Colon (tissue), 2 donors: ENCODE results near the gene NDUFB6.
"Not testable (repeated sequence)": the region's sequence is repeated elsewhere in the genome, so short reads cannot be mapped to it uniquely, and the experiment has no call there.

Experiments
- FAIRE-seq: peaks from 2 replicates; lab custom pipeline; 2012; peaks lifted over from hg19 to GRCh38; lab: Jason Lieb, UNC
- donor health status: control.
- donor health status: control.

Gene NDUFB6

GRCh38 chr9:32524558-32524891 is 48.4 kb downstream of the NDUFB6 start:
- not testable (repeated sequence) for FAIRE-seq

- no peak for FAIRE-seq
These were observed 49.0 kb downstream of the NDUFB6 start for GRCh38 chr9:32523910-32524309.

GRCh38 chr9:32518276-32518675 is 54.7 kb downstream of the NDUFB6 start:
- FAIRE-seq = no peak

GRCh38 chr9:32516241-32516640 is 56.7 kb downstream of the NDUFB6 start:
- FAIRE-seq = no peak

- no peak for FAIRE-seq
These were observed 64.2 kb downstream of the NDUFB6 start for GRCh38 chr9:32508728-32509127.

- no peak for FAIRE-seq
These were observed 70.0 kb downstream of the NDUFB6 start for GRCh38 chr9:32503008-32503407.
